ENCODE results near the gene ROR2. TPM values are rescaled to one million over a fixed set of nuclear protein-coding genes. Genes with fewer than 3 reads are reported as not detected.
"Not testable (repeated sequence)": the region's sequence is repeated elsewhere in the genome, so short reads cannot be mapped to it uniquely, and the experiment has no call there.

The ROR2 gene
- total RNA-seq, 1 donor from 2014 or later: 3.8 TPM

DNA sequence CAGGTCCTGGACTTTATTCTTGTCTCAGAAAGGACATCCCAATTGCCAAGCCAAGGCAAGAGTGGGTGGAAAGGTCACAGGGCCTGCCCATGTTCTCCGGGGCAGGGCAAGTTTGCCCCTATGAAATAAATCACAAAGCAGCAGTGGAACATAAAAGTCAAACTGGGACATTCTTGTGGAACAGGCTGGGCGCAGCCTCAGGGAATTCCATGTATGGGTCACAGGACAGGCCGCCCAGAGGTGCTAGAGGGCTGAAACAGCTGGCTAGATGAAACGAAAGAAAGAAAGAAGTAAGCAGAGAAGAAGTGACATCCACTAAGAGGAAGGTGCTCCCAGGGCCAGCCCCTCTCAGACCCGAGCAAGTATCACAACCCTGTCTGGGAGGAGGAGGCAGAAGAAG lies 307.3 kb downstream of the ROR2 start:
- intact Hi-C loops (cut with DNase I): no loop called here
- H3K27ac ChIP-seq: no peak overlapping the region
- DNase-seq: no peak
- H3K4me3 ChIP-seq: no peak overlapping the region
- H3K27me3 ChIP-seq (ENCODE audit: low read depth): no peaks in the 10 kb centered on the region
- peaks cover 8% of the 10 kb centered on the region for H3K9me3 ChIP-seq
- no peaks in the 10 kb centered on the region for H3K36me3 ChIP-seq
- TF ChIP-seq, protein P1, sequence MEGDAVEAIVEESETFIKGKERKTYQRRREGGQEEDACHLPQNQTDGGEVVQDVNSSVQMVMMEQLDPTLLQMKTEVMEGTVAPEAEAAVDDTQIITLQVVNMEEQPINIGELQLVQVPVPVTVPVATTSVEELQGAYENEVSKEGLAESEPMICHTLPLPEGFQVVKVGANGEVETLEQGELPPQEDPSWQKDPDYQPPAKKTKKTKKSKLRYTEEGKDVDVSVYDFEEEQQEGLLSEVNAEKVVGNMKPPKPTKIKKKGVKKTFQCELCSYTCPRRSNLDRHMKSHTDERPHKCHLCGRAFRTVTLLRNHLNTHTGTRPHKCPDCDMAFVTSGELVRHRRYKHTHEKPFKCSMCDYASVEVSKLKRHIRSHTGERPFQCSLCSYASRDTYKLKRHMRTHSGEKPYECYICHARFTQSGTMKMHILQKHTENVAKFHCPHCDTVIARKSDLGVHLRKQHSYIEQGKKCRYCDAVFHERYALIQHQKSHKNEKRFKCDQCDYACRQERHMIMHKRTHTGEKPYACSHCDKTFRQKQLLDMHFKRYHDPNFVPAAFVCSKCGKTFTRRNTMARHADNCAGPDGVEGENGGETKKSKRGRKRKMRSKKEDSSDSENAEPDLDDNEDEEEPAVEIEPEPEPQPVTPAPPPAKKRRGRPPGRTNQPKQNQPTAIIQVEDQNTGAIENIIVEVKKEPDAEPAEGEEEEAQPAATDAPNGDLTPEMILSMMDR (IDR thresholded peaks at IDR 0.05): no peak
- H3K4me1 ChIP-seq: no peaks in the 10 kb centered on the region
- ATAC-seq: no peak

GRCh38 chr9:91640428-91640827 lies 309.6 kb downstream of the ROR2 start:
- no peak for DNase-seq
- Histone ChIP-seq H3K27ac (no peak overlapping the region), H3K4me3 (no peak overlapping the region), H3K4me1 (no peaks in the 10 kb centered on the region), H3K36me3 (no peaks in the 10 kb centered on the region), H3K9me3 (peaks cover 8% of the 10 kb centered on the region), H3K27me3 (ENCODE audit: low read depth) (no peaks in the 10 kb centered on the region)
- TF ChIP-seq, protein P1 (IDR thresholded peaks at IDR 0.05): no peak
- intact Hi-C loops (cut with DNase I): no loop called here
- no peak for ATAC-seq

DNA sequence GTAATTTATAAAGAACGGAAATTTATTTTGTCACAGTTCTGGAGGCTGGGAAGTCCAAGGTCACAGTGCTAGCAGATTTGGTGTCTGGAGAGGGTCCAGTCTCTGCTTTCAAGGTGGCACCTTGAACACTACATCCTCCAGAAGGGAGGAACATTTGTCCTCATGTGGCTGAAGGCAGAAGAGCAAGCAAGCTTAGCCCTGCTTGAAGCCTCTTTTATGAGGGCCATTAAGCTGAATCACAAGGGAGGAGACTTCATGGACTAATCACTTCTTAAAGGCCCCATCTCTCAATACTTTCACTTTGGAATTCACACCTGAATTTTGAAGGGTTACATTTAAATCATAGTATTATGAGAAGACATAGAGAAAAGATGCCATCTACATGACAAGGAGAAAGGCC lies 311.0 kb downstream of the ROR2 start:
- intact Hi-C loops (cut with DNase I): no loop called here
- H3K4me3 ChIP-seq: no peak overlapping the region
- no peak overlapping the region for H3K27ac ChIP-seq
- H3K27me3 ChIP-seq (ENCODE audit: low read depth): no peaks in the 10 kb centered on the region
- H3K4me1 ChIP-seq: no peaks in the 10 kb centered on the region
- TF ChIP-seq, protein P1 (IDR thresholded peaks at IDR 0.05): no peak
- peaks cover 8% of the 10 kb centered on the region for H3K9me3 ChIP-seq
- DNase-seq (no peak), ATAC-seq (no peak)
- H3K36me3 ChIP-seq: no peaks in the 10 kb centered on the region

DNA sequence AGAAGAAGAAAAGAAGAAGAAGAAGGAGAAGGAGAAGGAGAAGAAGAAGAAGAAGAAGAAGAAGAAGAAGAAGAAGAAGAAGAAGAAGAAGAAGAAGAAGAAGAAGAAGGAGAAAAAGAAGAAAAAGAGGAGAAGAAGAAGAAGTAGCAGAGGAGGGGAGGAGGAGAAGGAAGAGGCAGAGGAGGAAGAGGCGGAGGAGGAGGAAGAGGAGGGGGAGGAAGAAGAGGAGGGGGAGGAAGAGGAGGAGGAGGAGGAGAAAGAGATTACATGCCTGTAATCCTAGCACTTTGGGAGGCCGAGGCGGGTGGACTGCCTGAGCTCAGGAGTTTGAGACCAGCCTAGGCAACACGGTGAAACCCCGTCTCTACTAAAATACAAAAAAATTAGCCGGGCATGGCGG lies 315.2 kb downstream of the ROR2 start:
- H3K9me3 ChIP-seq; H3K27me3 ChIP-seq (ENCODE audit: low read depth); intact Hi-C loops (cut with DNase I); H3K27ac ChIP-seq; H3K4me3 ChIP-seq; ATAC-seq; H3K4me1 ChIP-seq; DNase-seq; H3K36me3 ChIP-seq: not testable (repeated sequence)

DNA sequence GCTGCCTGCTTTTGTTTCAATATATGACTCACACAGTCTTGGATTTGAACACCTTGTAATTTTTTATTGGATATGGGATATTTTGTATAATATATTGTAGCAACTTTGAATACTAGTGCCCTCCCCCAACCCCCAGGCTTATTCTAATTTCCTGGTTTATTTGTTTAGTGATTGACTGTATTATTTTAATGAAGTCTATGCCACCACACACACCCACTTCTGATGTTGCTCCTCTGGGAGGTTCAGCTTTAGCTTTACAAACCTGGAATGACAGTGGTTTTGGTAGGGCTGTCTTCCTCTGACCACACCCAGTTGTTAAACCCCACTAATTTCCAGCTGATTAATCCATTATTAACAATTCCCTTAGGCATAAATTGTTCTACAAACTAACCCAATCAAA lies 320.3 kb downstream of the ROR2 start:
- no peak overlapping the region for H3K27ac ChIP-seq
- H3K36me3 ChIP-seq: no peaks in the 10 kb centered on the region
- TF ChIP-seq, protein P1 (IDR thresholded peaks at IDR 0.05): no peak
- DNase-seq: no peak
- intact Hi-C loops (cut with DNase I): no loop called here
- H3K4me1 ChIP-seq: no peaks in the 10 kb centered on the region
- H3K9me3 ChIP-seq: no peaks in the 10 kb centered on the region
- H3K27me3 ChIP-seq (ENCODE audit: low read depth): no peaks in the 10 kb centered on the region
- H3K4me3 ChIP-seq: no peak overlapping the region
- ATAC-seq: no peak

GRCh38 chr9:91628892-91629291 lies 321.1 kb downstream of the ROR2 start:
- Histone ChIP-seq H3K4me1 (no peaks in the 10 kb centered on the region), H3K27ac (no peak overlapping the region), H3K4me3 (no peak overlapping the region), H3K9me3 (no peaks in the 10 kb centered on the region), H3K27me3 (ENCODE audit: low read depth) (no peaks in the 10 kb centered on the region), H3K36me3 (no peaks in the 10 kb centered on the region)
- TF ChIP-seq, protein P1 (IDR thresholded peaks at IDR 0.05): no peak
- no peak for DNase-seq
- intact Hi-C loops (cut with DNase I): no loop called here
- no peak for ATAC-seq

Measured in lower lobe of right lung (tissue), 2 donors.